ENCODE data around the gene MEF2D.

Gene MEF2D

DNA sequence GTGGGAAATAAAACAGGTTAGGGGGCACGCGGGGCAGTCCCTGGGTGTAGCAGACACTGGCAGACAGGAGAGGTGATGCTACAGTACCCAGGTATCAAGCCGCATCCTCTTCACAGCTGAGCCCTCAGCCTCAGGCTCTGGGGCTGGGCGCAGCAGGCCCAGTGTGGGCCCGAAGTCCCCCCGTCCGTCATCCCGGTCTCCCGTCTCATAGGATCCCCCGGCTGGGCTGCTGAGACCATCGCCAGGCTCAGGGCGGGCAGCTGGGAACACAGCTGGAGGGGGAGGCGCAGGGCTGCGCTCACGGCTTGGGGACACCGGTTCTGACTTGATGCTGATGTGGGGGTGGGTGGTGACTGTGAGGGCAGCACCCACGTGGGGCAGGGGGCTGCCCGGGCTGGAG, 32.7 kb downstream of the MEF2D start:
- DNase-seq (ENCODE audit: low read depth): no peak

DNA sequence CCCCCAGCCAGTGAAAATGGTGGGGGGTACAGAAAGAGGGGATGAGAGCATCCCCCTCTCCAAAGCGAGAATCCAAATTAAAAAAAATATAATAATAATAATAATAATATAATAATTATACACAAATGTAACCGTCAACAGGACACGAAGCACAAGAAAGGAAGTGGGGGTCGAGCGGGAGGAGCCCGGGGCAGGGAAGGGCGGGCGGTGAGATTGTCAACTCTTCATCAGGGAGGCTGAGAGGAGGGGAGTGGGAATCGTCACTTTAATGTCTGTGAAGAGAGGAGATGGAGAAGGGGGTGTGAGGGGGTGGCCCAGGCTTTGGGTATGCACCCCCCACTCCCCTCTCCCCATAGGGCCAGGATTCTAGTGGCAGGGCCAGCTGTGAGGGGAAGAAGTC, 33.2 kb downstream of the MEF2D start:
- DNase-seq (ENCODE audit: low read depth): no peak

DNA sequence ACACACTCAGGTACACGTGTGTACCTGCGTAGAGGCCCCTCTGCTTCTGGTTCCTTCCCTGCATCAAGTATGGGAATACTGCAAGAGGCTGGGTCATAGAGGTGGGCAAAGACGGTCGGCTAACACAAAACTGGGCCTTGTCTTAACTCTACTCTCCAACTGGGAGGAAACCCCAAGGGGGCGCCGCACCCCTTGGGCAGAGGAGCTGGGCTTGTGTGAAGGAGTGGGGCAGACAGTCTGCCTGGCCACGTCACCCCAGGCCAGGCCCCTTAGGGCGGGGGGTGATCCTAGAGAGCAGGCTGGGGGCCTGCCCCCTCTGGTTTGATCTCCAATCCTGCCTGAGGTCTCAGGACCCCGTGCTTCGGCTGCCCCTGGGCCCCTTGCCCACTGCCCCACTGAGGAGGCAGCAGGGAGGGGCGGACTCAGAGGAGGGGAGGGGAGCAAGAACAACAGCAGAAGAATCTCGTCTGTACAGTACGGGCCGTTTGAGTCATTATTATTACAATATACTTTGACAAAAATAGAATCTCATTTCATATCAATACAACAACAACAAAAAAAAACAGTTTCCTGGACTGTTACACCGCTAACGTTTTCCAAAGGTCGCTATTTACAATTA, 34.7 kb downstream of the MEF2D start:
- DNase-seq (ENCODE audit: low read depth): no peak

DNA sequence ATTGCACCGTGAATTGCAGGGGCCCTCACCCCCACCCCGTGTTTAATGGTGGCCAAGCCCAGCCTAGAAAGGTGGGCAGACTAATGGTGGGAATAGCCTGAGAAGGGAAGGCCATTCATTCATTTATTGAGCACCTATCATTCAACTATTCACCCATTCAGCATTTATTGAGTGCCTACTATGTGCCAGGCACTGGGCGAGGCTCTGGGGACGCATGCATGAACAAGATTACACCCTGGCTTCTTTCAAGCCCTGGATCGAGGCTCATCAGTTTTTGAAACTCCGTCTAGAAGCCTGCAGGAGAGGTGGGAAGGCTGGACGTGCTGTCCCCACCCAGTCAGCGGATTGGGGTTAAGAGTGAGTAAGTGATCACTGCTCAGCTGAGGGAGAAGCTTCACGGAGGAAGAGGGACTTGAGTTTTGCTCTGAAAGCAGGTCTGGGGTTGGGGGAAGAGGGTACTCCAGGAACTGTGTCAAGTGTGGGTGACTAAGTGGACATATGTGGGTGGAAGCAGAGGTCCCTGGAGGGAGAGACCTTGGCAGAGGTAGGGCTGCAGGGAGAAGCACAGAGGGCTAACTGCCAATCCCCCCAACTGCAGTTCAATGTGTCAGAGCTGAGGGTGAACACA, 35.6 kb downstream of the MEF2D start:
- DNase-seq (ENCODE audit: low read depth): no peak

DNA sequence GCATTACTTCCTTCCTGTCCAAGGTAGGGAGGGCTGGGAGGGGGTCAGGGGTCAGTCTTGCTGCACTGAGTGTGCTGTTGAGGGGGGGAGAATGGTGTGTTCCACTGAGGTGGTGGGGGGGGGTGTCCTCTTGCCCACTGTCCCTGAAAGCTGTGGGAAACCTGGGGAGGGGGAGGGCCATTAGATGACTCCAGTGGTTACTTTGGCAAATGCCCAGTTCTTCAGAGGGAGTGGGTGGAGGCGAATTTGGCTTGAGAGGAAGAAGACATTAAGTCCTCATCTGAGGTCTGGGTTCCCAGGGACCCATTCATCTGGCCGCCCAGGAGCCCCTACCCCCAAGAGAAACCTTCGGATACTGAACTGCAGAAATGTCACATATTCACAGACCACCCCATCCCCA, 36.2 kb downstream of the MEF2D start:
- DNase-seq (ENCODE audit: low read depth): no peak

DNA sequence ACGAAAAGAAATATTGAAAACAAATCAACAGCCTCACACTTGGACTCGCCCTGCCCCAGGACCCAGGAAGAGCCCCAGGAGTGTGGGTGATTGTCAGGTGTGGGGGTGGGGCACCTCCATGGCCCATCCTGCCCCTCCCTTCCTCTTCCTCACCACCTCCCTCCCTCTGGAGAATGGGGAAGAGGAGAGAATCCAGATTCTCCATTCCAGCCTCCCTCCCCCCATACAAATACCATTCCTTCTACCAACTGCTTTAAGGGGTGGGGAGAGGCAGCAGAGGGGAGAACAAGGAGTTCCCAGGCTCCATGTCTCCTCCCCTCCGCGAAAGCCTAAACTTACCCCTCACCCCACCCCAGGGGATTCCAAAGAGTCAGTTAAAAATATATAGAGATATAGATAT, 36.7 kb downstream of the MEF2D start:
- no peak for DNase-seq (ENCODE audit: low read depth)

DNA sequence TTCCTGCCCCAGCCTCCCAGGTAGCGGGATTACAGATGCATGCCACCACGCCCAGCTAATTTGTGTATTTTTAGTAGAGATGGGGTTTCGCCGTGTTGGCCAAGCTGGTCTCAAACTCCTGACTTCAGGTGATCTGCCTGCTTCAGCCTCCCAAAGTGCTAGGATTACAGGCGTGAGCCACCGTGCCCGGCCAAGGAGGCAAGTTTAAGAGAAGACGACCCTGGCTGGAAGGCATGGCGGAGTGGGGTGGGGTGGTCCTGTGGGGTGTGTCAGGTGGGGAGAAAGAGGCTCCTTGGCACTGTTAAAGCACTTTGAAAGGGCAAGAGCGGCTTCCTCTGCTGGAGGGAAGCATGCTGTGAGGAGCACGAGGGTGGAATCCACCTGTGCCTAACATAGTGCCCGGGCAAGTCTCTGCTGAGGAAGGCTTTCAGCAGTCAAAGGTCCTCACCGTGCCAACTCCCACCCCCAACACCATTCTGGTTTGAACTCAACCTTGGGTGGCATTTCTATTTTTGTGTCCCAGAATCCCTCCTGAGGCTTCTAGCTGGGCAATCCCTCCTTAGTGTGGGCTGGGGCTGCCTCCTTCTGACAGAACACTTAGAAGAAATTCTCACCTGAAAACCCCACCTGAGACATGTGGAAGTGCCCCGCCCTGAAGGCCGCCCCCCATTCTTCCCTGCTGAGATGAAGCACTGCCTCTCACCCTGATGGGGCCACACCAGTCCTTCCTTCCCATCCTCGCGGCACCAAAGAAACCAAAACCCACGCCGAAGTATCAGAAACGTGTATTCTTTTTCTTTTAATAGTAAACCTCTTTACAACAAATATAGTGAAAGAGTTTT, 37.4 kb downstream of the MEF2D start:
- no peak for DNase-seq (ENCODE audit: low read depth)

DNA sequence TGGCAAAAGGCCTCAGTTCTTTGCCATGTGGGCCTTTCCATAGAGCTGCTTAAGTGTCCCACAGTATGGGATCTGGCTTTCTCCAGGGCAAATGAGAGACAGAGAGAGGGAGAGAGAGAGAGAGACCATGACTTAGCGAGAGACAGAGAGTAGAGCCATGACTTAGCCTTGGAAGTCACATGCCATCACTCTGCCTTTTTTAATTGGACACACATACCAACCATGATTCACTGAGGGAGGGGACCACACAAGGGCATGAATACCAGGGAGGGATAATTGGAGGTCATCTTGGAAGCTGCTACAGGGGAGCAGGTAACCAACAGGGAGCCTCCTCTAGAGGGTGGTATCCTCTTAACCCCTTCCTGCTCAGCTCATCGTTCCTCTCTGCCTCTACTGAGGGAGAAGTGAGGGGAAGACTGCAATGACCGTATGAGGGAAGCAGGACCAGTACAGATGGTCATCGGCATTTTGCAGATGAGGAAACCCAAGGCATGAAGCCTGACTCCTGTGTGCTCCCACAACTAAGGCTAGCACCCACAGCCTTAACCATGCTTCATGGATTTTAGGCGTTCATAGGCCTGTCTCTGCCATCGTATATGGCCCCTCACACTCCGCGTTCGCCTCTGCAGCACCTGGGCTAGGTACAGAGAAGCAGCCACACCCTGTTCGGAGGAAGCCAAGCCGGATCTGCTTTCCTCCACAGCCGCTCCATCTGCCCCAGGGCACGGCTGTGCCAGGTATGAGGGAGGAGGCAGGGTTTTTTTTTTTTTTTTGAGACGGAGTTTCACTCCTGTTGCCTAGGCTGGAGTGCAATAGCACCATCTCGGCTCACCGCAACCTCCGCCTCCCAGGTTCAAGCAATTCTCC, 38.6 kb downstream of the MEF2D start:
- no peak for DNase-seq (ENCODE audit: low read depth)

DNA sequence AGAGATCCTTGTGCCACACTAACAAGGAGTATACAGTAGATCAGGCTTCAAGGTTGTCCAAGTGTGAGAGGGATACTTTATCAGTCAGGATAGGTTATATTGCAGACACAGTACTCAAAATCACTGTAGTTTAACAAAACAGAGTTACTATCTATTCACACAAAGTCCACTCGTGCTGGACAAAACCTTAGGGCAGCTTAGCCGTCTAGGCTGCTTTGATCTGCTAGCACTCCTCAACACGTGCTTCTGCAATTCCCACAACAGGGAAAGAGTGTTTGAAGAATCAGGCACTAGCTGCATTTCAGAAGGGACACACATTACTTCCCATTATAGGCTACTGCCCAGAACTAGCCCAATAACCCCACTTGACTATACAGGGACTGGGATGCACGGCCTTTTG, 39.5 kb downstream of the MEF2D start:
- DNase-seq (ENCODE audit: low read depth): no peak

DNA sequence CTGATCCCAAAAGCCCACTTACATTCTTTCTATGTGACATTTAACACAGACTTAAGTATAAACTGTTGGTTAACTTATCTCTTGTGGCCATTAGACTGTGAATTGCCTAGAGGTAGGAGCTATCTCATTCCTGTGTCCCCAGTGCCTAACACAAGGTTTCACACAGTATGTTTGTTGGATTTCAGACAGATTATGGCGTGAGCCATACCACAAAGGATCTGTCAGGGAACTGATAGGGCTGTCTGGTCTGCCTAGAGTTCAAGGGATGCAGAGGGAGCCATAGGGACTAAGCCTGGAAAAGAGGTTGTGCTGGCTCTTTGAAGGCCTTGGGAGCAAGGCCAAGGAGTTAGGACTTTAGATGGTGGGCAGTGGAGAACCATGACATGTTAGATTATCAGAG, 40.0 kb downstream of the MEF2D start:
- no peak for DNase-seq (ENCODE audit: low read depth)

DNA sequence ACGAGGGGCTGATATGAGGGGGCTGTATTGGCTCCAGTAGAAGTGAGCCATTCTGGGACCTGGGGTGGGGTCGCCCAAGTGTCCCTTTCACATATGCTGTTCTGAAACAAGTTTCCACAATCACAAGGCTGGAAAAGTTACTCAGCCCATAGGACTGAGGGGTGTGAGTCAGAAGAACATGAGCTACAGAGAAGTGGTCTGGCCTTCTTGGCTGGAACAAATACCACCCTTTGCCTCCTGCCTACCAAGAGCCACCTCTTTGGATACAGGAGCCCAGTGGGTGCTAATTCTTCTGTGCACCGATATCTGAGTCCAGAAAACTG, 42.4 kb downstream of the MEF2D start:
- DNase-seq (ENCODE audit: low read depth): no peak

DNA sequence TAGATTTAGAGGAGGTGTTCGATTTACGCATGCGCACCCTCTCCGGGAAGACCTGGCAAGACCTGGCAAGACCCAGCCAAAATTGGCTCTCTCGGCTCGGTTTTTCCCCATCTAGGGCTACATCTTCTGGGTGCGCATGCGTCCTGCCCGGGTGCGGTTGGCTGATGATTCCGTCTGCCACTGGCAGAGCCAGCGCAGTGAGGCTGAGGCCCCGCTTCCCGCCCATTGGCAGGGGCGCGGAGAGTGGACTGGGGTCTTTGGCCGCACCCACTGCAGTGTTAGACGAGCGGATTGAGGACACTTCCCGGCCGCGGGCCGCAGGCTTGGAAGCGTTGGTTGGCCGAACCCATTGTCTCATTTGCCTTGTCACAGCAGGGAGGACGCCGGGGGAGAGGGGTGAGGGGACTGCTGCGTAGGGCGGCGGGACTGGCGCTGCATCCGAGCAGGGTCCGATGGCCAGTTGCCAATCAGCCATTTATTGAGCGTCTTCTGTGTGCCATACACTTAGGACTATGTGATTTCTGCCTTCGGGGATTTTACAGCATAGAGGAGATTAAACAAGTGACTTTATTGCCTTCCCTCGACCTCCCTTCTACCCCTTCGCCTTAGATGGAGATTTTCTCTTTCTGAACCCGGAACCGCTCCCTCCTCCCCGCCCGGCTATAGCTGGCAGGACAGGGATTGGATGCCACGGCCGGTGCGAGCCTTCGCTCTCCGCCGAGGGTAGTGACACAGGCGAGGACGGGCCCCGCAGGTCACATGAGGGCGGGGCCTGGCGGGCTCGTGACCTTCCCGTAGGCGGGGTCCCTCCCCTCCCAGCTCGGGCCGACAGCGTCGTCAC, 43.7 kb downstream of the MEF2D start:
- peak; percentile 95 for DNase-seq (ENCODE audit: low read depth)

DNA sequence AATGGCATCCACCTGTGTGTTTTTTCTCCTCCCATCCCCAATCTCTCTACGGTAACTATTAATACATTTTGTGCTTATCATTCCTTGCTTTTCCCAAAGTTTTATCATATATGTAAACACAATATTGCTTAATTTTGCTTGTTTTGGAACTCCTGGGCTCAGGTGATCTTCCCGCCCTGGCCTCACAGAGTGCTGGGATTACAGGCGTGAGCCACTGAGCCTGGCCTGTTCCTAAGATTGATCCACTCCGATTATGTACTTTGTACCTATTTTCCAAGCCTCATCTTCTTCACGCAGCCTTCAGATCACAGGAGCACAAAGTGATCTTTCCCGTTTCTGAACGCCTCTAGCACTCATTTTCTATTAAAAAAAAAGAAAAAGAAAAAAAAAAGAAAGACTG, 45.2 kb downstream of the MEF2D start:
- DNase-seq (ENCODE audit: low read depth): no peak

DNA sequence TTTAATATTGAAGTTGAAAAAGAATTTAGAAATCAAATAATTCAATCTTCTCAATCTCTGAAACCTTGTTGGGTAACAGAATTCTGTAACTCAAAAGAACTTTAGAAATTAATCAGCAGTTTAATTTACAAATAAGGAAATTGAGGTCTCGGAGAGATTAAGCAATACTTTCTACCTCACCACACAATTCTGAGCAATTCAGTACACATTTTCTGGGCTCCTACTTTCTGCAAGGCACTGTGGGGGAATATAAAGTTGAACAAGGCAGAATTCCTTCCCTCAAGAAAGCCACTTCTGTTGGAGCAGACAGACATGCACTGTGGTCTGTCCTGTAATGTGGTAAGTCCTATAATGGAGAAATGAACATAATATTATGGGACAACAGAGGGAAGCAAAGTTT, 47.7 kb downstream of the MEF2D start:
- no peak for DNase-seq (ENCODE audit: low read depth)

DNA sequence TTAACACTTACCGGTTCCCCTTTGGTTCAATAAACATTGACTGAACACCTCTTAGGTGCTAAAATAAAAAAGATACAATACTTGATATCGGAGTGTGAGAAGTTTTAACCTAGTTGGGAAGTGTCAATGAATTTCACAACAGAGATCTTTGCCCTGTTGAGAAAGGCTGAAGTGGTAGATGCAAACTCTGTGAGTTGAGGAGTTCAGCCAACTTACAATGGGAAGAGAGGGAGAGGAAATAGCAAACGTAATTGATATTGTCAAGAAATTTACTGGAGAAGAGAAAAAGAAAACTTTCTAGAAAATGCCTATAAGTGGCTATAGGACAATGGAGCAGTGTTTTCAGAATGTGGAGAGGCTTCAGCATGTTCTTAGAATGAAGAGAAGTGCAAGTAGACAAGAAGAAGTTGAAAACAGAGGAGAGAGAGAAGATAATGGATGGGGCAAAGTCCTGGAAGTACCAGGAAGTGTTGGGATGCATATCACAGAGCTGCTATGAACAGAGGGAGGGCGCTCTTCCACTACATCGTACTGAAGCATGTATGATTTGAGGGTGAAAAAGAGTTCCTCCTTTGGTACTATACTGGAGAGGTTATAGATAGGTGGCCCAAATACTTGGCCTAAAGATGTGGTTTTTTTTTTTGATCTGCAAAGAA, 48.9 kb downstream of the MEF2D start:
- no peak for DNase-seq (ENCODE audit: low read depth)

DNA sequence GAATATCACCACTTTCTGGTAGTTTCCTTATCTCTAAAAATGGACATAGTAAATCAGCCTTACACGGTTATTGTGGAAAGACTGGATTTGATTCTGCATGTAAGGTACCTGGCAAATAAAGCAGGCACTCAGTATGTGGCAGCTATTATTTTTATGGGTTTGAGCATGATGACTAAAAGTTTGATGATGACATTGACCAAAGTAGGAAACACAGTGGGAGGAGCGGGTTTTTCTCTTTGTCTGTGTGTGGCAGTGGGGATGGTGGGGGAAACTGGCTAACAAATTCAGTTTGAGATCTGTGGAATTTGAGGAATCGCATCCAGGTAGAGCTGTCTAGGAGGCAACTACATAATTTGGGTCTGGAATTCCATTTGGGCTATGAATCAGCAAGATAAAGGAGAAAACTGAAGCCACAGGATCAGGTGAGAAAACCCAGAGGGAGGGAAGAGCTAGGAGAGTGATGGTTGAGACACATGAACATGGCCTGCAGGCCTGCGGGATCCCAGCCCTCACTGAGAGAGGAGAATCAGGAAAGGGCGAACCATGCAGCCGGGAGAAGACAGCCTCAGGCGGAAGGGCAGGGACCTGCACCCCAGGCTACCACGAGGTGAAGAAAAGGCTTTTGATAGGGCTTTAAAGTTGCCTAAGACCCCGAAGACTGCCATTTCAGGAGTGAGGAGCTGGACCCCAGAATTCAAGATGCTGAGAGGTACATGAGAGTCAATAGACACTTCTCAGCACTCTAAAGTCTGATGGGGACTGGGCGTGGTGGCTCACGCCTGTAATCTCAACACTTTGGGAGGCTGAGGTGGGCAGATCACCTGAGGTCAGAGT, 52.2 kb downstream of the MEF2D start:
- DNase-seq (ENCODE audit: low read depth): no peak

DNA sequence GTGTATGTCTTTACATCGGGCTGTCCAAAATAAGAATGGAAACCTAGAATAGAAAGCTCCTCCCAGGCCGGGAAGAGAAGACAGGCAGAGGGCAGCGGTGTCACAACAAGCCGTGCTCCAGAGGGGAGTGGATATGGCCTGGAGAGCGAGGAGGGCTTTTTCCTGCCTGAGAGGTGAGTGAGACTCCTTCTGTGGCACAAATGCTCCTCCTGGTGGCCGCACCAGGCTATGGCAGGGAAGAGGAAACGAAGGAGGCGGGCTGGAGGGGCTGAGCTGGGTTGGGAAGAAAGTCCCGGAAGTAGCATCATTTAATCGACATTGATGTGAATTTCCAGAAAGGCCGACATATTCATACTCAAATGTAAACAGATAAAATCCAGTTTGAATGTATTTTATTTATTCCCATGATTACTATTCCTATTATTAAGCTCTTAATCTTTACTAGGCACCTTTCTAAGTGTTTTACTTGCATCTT, 54.7 kb downstream of the MEF2D start:
- peak; percentile 71 for DNase-seq (ENCODE audit: low read depth)

DNA sequence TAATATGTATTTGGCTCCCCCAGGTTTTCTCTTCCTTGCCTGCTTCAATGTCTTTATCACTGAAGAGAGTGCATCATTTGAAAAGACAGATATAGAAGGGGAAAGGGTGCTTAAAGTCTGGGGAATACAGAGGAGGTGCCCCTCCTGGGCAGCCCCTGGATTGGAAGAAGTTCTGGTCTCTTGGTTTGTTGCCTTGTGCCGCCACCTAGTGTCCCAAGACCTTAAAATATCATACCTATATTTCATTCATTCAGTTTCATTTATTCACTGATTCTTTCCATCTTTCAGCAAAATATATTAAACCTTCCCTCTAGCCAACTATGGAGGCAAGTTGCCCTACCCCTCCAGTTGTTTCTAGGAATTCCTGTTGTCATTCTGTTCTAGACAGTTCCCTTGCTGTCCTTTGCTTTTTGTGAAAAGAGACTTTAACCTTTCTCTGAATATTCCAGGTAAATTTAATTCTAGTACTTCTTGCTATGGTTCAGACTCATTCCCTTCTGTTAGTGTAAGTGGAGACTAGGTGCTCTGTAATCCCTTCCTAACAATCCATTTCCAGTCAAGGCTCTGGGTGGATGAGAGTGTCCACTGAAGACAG, 56.1 kb downstream of the MEF2D start:
- DNase-seq (ENCODE audit: low read depth): no peak

DNA sequence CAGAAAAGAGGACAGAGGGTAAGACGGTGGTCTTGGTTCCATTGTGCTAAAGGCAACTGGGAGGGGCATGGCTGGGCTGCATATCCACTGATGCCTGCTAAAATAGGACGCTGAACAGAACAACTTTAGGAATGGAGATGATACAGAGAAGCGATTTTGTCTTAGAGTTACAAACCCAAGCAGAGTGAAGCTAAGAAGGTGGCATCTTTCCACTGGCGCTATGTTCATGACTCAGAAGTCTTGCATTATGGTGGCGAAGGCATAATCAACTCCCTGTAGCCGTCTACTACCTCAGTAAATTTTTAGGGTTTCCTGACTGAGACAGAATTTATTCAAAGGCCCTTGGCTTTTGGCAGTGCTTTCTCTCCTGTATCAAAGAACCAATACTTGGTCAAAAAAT, 57.3 kb downstream of the MEF2D start:
- no peak for DNase-seq (ENCODE audit: low read depth)
